Upper lobe of left lung (tissue), 4 donors: ENCODE measurements around the gene PRKCH.

Source experiments
- POLR2A ChIP-seq, 4 donors: fragments of 450-650 bp; IDR thresholded peaks; one replicate each; pipeline ENCODE4 v1.5.1; 2016 to 2017; ENCODE audit warnings: antibody characterized with exemption in 4 of 4, mild to moderate bottlenecking in 2 of 4
- POLR2AphosphoS5 ChIP-seq, 2 donors: sonication (generic); formaldehyde crosslinking; IDR thresholded peaks; one replicate each; pipeline ENCODE4 v1.5.1; 2017; ENCODE audit warnings: antibody characterized with exemption in 2 of 2

- TF ChIP-seq POLR2AphosphoS5 (IDR thresholded peaks at IDR 0.05) (no peak), POLR2A (IDR thresholded peaks at IDR 0.05) (no peak)
Measured at GRCh38 chr14:61560323-61560722, 238.9 kb downstream of the PRKCH start.
